Measurements from ENCODE around the gene CELF2.

DNA sequence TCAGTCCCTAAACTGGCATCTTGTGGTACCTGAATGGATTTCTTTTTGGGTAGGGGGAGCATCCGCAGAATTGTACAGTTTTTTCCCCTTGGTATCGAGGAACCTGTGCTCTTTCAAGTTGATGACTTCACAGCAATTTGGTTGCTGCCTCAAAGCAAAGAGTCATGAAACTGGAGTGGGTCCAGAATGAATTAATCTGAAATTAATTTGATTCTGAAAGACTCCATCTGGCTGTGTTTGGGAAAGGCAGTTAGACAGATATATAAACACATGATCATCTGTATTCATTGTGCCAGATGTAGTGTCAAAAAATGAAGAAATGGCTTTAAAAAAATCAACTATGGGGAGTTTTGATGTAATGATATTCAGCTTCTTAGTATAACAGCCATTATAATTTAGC is 136.1 kb downstream of the CELF2 start:
- TF ChIP-seq, protein P1, sequence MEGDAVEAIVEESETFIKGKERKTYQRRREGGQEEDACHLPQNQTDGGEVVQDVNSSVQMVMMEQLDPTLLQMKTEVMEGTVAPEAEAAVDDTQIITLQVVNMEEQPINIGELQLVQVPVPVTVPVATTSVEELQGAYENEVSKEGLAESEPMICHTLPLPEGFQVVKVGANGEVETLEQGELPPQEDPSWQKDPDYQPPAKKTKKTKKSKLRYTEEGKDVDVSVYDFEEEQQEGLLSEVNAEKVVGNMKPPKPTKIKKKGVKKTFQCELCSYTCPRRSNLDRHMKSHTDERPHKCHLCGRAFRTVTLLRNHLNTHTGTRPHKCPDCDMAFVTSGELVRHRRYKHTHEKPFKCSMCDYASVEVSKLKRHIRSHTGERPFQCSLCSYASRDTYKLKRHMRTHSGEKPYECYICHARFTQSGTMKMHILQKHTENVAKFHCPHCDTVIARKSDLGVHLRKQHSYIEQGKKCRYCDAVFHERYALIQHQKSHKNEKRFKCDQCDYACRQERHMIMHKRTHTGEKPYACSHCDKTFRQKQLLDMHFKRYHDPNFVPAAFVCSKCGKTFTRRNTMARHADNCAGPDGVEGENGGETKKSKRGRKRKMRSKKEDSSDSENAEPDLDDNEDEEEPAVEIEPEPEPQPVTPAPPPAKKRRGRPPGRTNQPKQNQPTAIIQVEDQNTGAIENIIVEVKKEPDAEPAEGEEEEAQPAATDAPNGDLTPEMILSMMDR (conservative IDR thresholded peaks at IDR 0.05; ENCODE audit: low read depth, low read length), result no peak
- TF ChIP-seq POLR2A (IDR thresholded peaks at IDR 0.05; ENCODE audit: low read depth, low read length), result no peak
- no peak for TF ChIP-seq RAD21 (IDR thresholded peaks at IDR 0.05; ENCODE audit: low read length)
